Ishikawa (cell line): ENCODE data around the gene LBR.
A peak's percentile ranks its signal among the peaks of the same experiment; 100 is the strongest.

Experiments used
- CEBPB ChIP-seq: IDR thresholded peaks from 2 replicates; pipeline ENCODE4 v1.6.1; 2012
- CREB1 ChIP-seq: IDR thresholded peaks from 2 replicates; pipeline ENCODE4 v1.6.1; 2012; ENCODE audit warnings: low read depth
- EGR1 ChIP-seq: IDR thresholded peaks from 2 replicates; pipeline ENCODE4 v1.6.1; 2012
- EP300 ChIP-seq: IDR thresholded peaks from 2 replicates; pipeline ENCODE4 v1.6.1; 2012; ENCODE audit warnings: borderline replicate concordance
- FOXM1 ChIP-seq: IDR thresholded peaks from 2 replicates; pipeline ENCODE4 v1.6.1; 2012; ENCODE audit warnings: low read depth, borderline replicate concordance
- NFIC ChIP-seq: IDR thresholded peaks from 2 replicates; pipeline ENCODE4 v1.6.1; 2012
- RAD21 ChIP-seq: IDR thresholded peaks from 2 replicates; pipeline ENCODE4 v1.6.1; 2012; ENCODE audit warnings: low read depth
- TAF1 ChIP-seq: IDR thresholded peaks from 2 replicates; pipeline ENCODE4 v1.6.1; 2012; ENCODE audit warnings: low read depth, mild to moderate bottlenecking
- TCF12 ChIP-seq: IDR thresholded peaks from 2 replicates; pipeline ENCODE4 v1.6.1; 2012; ENCODE audit warnings: low read depth
- TEAD4 ChIP-seq: IDR thresholded peaks from 2 replicates; pipeline ENCODE4 v1.6.1; 2012
- YY1 ChIP-seq: IDR thresholded peaks from 2 replicates; pipeline ENCODE4 v1.6.1; 2012; ENCODE audit warnings: low read depth
- ZBTB7A ChIP-seq: IDR thresholded peaks from 2 replicates; pipeline ENCODE4 v1.6.1; 2012; ENCODE audit warnings: low read depth
- TF ChIP-seq, protein P1 (sequence below): IDR thresholded peaks from 2 replicates; pipeline ENCODE4 v1.6.1; 2012
- TF ChIP-seq, protein P2 (sequence below): IDR thresholded peaks from 2 replicates; pipeline ENCODE4 v1.6.1; 2012
- TF ChIP-seq, protein P3 (sequence below): IDR thresholded peaks from 2 replicates; pipeline ENCODE4 v1.6.1; 2012; ENCODE audit warnings: low read depth, mild to moderate bottlenecking

The LBR gene

GRCh38 chr1:225427235-225428067, at the start of gene LBR:
Gene LBR (minus strand): TSS chr1:225428038. CDS start chr1:225424075, 3,963 bp downstream.
- TF ChIP-seq, protein P1, sequence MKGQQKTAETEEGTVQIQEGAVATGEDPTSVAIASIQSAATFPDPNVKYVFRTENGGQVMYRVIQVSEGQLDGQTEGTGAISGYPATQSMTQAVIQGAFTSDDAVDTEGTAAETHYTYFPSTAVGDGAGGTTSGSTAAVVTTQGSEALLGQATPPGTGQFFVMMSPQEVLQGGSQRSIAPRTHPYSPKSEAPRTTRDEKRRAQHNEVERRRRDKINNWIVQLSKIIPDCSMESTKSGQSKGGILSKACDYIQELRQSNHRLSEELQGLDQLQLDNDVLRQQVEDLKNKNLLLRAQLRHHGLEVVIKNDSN = no peak
- TF ChIP-seq, protein P2, sequence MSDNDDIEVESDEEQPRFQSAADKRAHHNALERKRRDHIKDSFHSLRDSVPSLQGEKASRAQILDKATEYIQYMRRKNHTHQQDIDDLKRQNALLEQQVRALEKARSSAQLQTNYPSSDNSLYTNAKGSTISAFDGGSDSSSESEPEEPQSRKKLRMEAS = peak; percentile 11; the same call in 1 of the 2 replicates
- TF ChIP-seq EGR1 (0 out of 2 replicates have a peak, but pooled peaks have one; percentile 27), FOXM1 (no peak), CREB1 (no peak), TEAD4 (peak; percentile 33; the same call in 1 of the 2 replicates), EP300 (no peak), YY1 (peak; percentile 62; the same call in 1 of the 2 replicates), ZBTB7A (peak; percentile 76; the same call in 1 of the 2 replicates)

- TF ChIP-seq CREB1 (no peak), EP300 (no peak), FOXM1 (no peak), TEAD4 (no peak), EGR1 (no peak), RAD21 (no peak), TAF1 (no peak), NFIC (no peak), CEBPB (no peak), TCF12 (no peak)
- TF ChIP-seq, protein P2 = no peak
- TF ChIP-seq, protein P1 = no peak
Measured at GRCh38 chr1:225477296-225477911, 49.6 kb upstream of the LBR start.

- TF ChIP-seq RAD21 = no peak
- no peak for TF ChIP-seq NFIC
- TF ChIP-seq FOXM1 = no peak
- no peak for TF ChIP-seq TCF12
- TF ChIP-seq CEBPB = no peak
- TF ChIP-seq EP300 = no peak
- no peak for TF ChIP-seq YY1
- TF ChIP-seq EGR1 = no peak
- TF ChIP-seq, protein P3, sequence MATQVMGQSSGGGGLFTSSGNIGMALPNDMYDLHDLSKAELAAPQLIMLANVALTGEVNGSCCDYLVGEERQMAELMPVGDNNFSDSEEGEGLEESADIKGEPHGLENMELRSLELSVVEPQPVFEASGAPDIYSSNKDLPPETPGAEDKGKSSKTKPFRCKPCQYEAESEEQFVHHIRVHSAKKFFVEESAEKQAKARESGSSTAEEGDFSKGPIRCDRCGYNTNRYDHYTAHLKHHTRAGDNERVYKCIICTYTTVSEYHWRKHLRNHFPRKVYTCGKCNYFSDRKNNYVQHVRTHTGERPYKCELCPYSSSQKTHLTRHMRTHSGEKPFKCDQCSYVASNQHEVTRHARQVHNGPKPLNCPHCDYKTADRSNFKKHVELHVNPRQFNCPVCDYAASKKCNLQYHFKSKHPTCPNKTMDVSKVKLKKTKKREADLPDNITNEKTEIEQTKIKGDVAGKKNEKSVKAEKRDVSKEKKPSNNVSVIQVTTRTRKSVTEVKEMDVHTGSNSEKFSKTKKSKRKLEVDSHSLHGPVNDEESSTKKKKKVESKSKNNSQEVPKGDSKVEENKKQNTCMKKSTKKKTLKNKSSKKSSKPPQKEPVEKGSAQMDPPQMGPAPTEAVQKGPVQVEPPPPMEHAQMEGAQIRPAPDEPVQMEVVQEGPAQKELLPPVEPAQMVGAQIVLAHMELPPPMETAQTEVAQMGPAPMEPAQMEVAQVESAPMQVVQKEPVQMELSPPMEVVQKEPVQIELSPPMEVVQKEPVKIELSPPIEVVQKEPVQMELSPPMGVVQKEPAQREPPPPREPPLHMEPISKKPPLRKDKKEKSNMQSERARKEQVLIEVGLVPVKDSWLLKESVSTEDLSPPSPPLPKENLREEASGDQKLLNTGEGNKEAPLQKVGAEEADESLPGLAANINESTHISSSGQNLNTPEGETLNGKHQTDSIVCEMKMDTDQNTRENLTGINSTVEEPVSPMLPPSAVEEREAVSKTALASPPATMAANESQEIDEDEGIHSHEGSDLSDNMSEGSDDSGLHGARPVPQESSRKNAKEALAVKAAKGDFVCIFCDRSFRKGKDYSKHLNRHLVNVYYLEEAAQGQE = no peak
- no peak for TF ChIP-seq TAF1
- TF ChIP-seq, protein P1 = no peak
- TF ChIP-seq CREB1 = no peak
- TF ChIP-seq TEAD4 = no peak
Measured at GRCh38 chr1:225476538-225476988, 48.7 kb upstream of the LBR start.

- no peak for TF ChIP-seq NFIC
- TF ChIP-seq ZBTB7A = no peak
- no peak for TF ChIP-seq CEBPB
- TF ChIP-seq FOXM1 = no peak
- no peak for TF ChIP-seq CREB1
Measured at GRCh38 chr1:225476100-225476511, 48.3 kb upstream of the LBR start.

- TF ChIP-seq RAD21 = peak; percentile 98
- no peak for TF ChIP-seq CEBPB
- 0 out of 2 replicates have a peak, but pooled peaks have one; percentile 35 for TF ChIP-seq TCF12
- TF ChIP-seq TEAD4 = peak; percentile 27; the same call in 1 of the 2 replicates
- 0 out of 2 replicates have a peak, but pooled peaks have one; percentile 26 for TF ChIP-seq YY1
- no peak for TF ChIP-seq NFIC
- TF ChIP-seq, protein P2 = peak; percentile 38; the same call in 1 of the 2 replicates
- TF ChIP-seq EP300 = 0 out of 2 replicates have a peak, but pooled peaks have one; percentile 40
Measured at GRCh38 chr1:225474986-225475820, 47.4 kb upstream of the LBR start.
